ENCODE results near the gene CMTM8. TPM values are rescaled to one million over a fixed set of nuclear protein-coding genes. Genes with fewer than 3 reads are reported as not detected.
"Not testable (repeated sequence)": the region's sequence is repeated elsewhere in the genome, so short reads cannot be mapped to it uniquely, and the experiment has no call there.

CMTM8 gene
- polyA plus RNA-seq, 1 donor, result 1.0 TPM

DNA sequence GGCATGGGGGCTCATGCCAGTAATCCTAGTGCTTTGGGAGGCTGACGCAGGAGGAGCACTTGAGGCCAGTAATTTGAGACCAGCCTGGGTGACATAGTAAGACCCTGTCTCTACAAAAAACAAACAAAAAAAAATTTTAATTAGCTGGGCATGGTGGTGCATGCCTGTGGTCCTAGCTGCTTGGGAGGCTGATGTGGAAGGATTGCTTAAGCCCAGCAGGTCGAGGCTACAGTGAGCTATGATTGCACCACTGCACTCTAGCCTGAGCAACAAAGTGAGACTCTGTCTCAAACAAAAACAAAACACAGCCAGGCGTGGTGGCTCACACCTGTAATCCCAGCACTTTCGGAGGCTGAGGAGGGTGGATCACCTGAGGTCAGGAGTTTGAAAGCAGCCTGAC lies 9.7 kb upstream of the CMTM8 start:
- DNase-seq (ENCODE audit: low read depth), result not testable (repeated sequence)

DNA sequence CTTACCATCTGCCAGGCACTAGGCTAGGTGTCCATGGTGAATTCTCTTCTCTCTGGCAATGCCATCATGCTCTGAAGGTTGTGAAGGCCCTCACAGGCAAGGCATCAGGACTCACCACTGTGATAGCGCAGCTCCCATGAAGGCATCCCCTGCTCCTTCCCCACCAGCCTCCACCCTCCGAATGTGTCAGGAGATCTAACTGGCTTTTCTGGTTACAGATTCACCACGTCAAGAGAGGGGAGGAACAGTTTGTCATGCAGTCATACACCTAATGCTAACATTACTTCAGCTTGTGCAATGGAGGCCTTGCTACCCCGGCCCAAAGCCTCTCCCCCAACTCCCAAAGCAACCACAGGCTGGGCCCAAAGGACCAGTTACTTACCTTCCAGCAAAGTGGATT lies 8.9 kb upstream of the CMTM8 start:
- no peak for DNase-seq (ENCODE audit: low read depth)

DNA sequence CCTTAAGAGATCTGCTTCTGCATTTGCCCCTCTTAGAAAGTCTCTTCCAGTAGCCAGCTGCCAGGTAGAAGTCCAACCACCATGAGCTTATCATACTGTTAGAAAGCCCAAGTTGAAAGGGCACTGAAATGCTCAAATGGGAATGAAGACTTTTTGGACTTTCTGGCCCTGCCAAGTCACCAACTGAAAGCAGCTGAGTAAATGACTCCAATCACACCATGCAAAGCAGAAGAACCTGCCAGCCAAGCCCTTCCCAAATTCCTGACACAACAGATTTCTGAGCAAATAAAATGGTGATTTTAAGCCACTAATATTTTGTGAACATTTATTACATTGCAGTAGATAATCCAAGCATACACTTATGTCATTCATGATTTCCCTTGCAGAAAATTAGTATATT lies 2.1 kb upstream of the CMTM8 start:
- DNase-seq (ENCODE audit: low read depth), result no peak

DNA sequence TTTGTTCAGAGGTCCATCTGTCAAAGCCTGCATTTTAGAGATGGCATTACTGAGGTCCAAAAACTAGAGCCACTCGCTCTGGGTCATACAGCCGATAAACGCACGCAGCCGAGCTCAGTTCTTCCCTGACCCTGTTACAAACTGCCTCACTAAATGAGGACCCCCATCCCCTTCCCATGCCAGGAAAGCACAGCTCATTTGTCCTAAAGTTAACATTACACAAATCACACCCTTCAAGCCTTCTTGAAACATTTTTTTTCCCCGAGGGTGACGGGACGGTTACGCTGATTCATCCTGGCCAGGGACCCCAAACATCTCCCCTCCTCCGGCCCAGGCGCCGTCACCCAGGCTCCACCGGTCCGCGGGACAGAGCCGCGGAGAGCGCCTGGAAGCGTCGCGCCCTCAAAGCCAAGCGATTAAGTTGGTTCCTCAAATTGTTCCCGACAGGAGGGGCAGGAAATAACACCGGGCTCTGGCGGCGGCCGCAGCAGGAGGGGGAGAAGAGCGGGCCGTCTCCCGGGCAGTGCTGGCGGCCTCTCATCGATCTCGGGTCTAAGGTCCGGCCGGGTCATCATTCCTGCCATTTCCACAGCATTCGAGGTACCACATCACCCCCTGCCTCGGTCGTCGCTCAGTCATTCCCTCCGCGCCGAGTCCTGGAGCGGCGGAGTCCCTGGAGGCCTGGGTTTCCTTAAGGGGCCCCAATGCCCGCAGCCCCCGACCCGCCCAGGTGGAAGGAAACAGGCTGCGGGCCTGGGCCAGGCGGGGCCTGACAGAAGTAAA lies 619 bp upstream of the CMTM8 start:
- no peak for DNase-seq (ENCODE audit: low read depth)

DNA sequence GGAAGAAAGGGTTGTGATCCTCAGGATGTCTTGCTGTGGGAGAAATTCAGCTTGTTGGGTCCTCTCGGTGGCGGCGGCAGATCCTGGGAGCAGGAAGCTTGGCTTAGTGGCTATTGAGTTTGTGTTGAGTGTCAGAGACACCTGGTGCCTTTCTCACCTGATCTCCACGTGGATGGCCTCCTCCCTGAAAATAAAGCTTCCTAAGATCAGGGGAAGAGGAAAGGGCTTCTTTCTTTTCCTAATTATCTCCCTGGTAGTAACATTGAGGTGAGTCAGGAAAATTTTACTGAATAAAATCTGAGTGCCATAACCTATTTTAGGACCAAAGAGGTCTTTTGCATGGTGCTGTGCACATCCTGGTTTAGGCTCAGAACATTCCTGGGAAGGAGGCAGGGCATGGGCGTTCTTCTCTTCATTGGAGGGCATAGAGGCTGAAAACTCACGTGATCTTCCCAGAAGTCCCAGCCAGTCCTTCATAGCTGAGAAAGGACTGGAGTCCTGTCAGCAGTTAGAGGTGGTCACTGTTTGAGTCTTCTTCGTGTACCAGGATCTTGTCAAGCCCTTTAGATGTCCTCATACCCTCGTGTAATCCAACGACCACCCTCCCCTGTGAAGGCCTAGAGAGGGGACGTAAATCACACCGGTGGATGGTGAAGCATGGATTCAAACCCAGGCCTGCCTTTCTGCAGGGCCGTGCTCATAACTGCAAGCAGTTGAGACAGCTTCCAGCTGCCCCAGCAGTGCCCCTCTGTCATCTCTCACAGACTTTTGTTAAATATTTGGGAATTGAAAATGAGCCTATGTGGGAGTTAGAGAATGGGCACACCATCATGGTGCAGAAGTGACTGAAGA lies 1.1 kb downstream of the CMTM8 start:
- no peak for DNase-seq (ENCODE audit: low read depth)

DNA sequence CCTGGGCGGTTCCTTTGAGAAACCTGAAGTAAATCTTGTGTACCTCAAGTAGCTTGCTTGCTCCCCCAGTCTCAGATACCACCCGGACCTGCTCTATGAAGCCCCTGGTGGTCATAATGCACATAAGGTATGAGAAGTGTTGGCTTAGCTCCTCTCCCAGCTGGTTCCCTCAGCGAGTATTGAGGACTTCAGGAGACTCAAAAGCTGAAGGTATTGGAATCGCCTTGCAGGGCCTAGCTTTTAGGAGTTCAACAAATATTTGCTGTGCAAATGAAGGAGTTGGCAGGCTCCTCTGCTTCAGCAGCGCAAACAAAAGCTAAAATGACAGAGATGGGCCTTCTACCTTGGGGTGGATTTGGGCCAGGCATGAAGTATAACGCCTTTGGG lies 1.7 kb downstream of the CMTM8 start:
- no peak for DNase-seq (ENCODE audit: low read depth)

DNA sequence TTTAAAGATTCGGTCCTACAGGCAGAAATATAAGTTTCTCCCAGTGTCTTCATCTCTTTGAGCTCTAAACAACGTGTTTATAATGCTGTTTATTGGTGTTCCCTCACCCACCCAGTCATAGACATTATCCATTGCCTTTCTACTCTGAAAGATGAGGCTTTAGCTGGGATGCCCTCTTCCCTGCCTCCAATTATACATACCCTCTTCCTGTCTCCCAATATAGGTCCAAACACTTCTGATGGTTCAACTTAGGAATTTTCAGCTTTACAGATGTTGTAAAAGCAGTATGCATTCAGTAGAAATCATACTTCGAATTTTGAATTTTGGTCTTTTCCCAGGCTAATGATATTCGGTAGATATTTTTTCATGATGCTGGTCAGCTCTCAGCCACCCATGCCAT lies 2.6 kb downstream of the CMTM8 start:
- no peak for DNase-seq (ENCODE audit: low read depth)

DNA sequence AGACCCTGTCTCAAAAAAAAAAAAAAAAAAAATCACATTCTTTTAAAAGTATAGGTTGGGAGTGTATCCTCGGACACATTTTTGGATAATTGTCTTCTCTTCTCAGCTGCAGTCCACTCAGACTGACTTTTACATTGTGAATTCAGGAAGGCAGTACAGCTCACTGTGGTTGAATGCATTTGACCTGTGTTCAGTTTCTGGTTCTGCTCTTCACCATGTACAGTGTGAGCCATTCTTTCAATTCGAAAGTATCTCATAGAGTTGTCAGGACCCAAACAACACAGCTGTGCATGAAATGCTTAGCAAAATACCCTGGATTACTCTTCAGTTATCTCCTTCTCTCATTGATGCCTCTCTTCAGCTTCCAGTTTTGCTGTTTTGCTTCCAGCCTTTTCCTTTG lies 5.0 kb downstream of the CMTM8 start:
- no peak for DNase-seq (ENCODE audit: low read depth)

DNA sequence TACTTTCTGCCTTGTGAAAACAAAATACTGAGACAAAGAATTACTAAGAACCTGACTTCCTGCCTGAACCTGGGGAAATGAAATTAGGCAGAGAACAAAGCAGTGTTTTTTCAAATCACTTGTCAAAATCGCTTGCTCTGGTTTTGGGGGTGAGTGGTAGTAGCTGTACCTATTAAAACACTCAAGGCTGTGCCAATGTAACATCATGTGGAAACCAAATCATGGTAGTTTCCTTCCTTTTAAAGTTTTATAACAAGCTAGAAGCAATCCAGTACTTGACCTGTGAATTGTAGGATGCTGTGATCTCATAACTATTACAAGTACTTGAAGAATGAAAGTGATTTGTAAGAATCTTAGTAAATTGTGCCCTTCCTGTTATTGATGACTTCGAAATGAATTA lies 6.7 kb downstream of the CMTM8 start:
- no peak for DNase-seq (ENCODE audit: low read depth)

DNA sequence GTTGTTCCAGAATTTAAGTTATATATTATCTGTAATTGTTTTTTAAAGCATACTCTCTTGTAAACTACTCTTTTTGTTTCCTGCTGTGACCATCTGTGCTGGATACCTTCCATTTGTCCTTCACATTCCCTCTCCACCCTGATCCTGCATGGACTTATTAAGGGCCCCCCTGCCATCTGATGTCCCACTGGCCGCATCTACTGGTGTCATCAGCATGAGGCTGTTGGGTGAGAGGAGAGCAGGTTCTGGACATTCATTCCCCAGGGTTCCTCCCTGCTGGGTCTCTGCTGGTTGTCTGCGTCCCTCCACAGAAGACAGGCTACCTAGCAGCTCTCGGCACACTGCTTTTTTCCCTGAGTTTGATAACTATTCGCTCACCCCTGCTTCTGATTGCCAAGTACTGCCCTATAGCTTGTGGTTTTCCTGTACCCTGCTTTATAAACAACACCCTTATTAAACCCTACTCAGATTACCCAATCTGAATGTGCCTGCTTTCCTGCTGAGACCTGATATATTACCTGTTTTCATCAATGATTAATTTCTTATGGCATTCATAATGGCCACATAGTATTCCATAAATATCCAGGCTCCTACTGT lies 7.7 kb downstream of the CMTM8 start:
- no peak for DNase-seq (ENCODE audit: low read depth)

DNA sequence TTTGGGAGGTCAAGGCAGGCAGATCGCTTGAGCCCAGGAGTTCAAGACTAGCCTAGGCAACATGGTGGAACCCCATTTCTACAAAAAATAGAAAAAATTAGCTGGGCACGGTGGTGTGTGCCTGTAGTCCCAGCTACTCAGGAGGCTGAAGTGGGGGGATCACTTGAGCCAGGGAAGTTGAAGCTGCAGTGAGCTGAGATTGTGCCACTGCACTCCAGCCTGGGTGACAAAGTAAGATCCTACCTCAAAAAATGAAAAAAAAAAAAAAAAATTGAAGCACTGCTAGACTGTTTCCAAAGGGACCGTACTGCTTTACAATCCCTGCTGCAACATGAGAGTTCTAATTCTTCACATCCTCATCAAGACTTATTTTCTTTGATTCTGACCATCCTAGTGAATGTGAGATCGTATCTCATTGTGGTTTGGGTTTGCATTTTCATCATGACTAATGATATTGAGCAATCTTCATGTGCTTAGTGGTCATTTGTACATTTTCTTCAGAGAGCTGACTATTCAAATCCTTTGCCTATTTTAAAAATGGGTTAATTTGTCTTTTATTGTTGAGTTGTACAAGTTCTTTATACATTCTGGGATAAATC lies 10.8 kb downstream of the CMTM8 start:
- DNase-seq (ENCODE audit: low read depth), result no peak

DNA sequence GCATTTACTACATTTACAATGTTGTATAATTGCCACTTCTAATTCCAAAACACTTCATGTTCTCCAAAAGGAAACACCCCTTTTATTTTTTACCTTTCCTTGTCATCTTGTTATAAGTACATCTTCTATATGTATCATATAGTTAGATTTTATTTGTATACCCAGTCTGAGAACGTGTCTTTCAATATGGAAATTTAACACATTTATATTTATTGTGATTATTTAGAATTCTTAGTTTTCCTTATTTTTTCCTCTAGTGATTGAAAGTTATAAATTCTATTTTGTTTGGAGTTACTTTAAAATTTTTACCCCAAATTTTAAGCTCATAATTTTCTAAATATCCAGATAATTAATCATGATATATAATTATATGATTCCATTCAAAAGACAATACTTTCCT lies 15.8 kb downstream of the CMTM8 start:
- no peak for DNase-seq (ENCODE audit: low read depth)

DNA sequence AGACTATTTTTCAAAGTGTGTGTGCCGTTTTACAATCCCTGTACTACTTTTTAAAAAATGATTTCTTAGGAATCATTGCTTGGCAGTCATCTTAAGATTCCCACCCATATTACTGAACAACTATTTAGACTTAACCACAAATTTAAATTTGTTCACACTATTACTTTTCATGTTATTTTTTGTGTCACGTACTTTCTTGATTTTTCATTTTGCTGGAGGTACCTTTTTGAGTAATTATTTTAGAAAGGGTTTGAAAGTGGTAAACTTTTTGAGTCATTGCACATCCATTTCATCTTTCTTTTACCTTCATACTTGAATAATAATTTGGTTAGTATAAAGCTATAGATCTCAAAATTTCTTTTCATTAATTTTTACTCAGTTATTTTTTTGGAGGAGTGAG lies 16.9 kb downstream of the CMTM8 start:
- no peak for DNase-seq (ENCODE audit: low read depth)

DNA sequence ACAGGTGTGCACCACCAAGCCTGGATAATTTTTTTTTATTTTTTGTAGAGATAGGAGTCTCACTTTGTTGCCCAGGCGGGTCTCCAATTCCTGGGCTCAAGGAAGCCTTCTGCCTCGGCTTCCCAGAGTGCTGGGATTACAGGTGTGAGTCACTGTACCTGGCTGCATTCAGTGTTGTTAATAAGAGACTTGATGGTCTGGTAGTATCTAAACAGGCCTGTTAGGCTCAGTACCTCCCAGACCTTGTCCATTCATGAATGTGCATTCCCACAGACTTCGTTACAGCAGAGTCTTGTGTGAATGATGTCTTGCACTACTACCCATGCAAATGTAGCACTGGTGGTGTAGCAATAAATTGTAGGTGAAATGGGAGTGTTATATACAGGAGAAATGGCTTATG lies 17.7 kb downstream of the CMTM8 start:
- no peak for DNase-seq (ENCODE audit: low read depth)

DNA sequence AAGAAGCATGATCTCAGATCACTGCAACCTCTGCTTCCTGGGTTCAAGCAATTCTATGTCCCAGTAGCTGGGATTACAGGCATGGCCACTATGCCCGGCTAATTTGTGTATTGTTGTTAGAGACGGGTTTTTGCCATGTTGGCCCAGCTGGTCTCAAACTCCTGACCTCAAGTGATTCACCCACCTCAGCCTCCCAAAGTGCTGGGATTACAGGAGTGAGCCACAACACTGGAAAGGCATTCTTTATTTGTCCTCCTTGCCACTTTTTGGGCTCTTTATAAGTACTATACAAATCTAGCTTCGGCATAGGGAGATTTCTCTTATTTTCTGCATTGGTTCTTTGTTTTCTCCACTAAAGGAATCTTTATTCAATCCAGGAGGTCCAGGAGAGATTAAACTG lies 18.6 kb downstream of the CMTM8 start:
- no peak for DNase-seq (ENCODE audit: low read depth)

DNA sequence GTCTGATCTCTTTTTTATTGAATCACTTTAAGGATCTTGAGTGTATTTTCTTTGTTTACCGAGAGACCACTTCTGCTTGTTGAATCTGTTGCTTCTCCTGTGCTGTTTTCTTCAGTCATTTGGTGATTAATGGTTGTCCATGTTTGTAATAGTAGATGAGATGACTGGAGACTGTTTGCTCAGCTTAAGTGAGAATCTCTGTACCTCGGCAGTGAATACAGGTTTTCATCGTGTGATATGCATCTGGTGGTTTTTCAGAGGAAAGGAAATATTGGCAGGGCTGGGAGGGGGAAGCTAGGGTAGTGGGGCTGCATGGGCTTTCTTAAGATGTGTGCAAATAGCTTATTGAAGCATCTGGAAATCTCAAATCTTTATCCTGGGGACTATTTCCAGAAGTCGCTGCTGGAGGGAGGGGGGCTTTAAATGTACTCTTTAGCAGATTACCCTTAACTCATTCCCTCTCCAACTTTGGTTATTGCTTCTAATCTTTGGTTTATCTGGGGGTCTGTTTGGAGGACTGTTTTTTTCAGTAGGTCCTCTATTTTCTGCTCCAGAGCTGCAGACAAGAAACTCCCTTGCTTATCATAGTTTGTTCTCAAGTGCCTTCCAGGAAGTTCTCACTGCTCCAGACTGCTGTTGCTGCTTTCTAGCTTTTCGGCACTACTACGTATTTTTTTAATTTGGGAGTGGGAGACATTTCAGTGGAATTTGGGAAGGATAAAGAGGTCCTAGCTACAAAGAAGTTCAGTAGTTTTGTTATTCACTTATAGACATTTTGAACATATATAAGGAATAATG lies 19.4 kb downstream of the CMTM8 start:
- no peak for DNase-seq (ENCODE audit: low read depth)

DNA sequence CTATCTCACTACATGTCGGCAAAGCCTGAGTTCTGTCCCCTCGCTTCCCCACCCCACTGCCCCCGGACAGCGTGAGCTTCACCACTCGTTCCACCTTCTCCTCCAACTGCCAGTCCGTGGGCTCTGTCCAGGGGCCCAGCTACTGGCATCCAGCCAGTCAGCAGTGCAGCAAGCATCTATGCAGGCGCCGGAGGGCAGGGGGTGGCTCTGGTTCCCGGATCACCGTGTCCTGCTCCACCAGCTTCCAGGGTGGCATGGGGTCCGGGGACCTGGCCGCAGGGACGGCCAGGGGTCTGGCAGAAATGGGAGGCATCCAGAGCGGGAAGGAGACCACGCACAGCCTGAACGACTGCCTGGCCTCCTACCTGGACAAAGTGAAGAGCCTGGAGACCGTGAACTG lies 20.4 kb downstream of the CMTM8 start:
- DNase-seq (ENCODE audit: low read depth), result no peak

DNA sequence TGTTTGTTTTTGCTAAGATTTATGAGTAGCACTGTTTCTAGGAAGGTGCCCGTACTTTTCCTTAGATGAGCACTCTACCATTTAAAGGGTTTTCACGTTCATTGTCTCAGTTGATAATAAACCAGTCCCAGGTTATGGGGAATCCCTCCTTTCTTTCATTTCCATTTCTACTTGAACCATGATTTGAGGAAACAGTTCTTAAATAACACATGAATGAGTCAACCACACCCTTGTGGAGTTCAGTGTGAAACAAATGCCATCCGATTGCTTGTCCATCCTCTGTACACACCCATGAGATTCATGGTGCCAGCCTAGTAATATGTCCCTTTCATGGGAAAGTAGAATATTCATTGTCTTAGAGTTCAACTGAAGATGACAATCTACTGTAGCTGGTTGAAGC lies 23.1 kb downstream of the CMTM8 start:
- no peak for DNase-seq (ENCODE audit: low read depth)

DNA sequence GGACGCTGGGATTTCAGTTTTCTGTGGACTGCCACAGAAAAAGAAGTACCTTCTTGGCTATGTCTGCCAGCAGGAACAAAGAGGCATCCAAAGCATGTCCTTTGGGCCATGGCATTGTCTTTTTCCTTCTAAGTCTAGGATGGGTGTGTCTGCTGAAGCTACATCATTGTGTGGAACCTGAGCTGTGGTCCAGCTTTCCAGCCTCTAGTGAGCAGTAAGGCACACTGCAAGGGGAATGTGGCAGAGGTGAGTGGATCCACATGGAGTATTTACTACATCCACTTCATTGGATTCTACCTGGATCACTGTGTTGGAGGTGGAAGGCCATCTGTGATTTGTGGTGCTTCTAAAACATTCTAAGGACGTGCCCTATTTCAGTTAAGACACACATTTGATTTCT lies 23.7 kb downstream of the CMTM8 start:
- DNase-seq (ENCODE audit: low read depth), result no peak

DNA sequence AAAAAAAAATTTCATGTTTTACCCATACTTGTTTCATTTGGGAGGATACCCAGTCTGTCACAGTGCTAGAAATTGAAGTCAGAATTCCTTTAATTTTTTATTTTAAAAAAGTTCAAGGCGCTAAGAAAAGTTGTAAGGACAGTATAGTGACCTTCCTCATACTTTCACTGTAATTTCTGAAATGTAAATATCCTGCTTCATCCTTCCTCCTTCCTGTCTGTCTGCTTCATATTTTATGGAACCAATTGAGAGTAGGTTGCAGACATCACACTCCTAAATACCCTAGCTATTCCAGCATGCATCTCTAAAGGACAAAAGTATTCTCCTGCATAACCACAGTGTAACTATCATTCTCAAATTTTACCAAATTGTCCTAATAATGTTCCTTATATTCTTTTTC lies 35.8 kb downstream of the CMTM8 start:
- DNase-seq (ENCODE audit: low read depth), result no peak

DNA sequence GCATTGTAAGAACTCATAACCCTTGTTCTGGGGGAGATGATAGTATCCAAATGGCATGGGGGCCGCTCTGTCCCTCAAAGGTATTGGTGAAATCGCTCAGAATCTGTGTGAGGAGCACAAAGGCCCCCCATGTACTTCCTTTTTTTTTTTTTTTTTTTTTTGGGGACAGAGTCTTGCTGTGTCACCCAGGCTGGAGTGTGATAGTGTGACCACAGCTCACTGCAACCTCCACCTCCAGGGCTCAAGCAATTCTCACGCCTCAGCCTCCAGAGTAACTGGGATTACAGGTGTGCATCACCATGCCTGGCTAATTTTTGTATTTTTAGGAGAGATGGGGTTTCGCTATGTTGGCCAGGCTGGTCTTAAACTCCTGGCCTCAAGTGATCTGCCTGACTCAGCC lies 37.0 kb downstream of the CMTM8 start:
- no peak for DNase-seq (ENCODE audit: low read depth)
